Measurements from ENCODE around the gene PRRG2.
A peak's percentile ranks its signal among the peaks of the same experiment; 100 is the strongest.

Gene PRRG2

GRCh38 chr19:49556412-49557398, 24.4 kb upstream of the PRRG2 start:
- DNase-seq (ENCODE audit: extremely low read depth in 1 of 2, low read depth in 1 of 2), result no peak

- no peak for DNase-seq (ENCODE audit: extremely low read depth in 1 of 2, low read depth in 1 of 2)
Observed at GRCh38 chr19:49557641-49558325, 23.3 kb upstream of the PRRG2 start.

GRCh38 chr19:49558591-49558990, 22.5 kb upstream of the PRRG2 start:
- no peak for DNase-seq (ENCODE audit: extremely low read depth in 1 of 2, low read depth in 1 of 2)

- no peak for DNase-seq (ENCODE audit: extremely low read depth in 1 of 2, low read depth in 1 of 2)
Observed at GRCh38 chr19:49559443-49559842, 21.7 kb upstream of the PRRG2 start.

GRCh38 chr19:49559928-49560327, 21.2 kb upstream of the PRRG2 start:
- no peak for DNase-seq (ENCODE audit: extremely low read depth in 1 of 2, low read depth in 1 of 2)

GRCh38 chr19:49560358-49560900, 20.7 kb upstream of the PRRG2 start:
- no peak for DNase-seq (ENCODE audit: extremely low read depth in 1 of 2, low read depth in 1 of 2)

- no peak for DNase-seq (ENCODE audit: extremely low read depth in 1 of 2, low read depth in 1 of 2)
Observed at GRCh38 chr19:49564616-49565045, 16.5 kb upstream of the PRRG2 start.

- DNase-seq (ENCODE audit: extremely low read depth in 1 of 2, low read depth in 1 of 2), result no peak
Observed at GRCh38 chr19:49565261-49565660, 15.9 kb upstream of the PRRG2 start.

- DNase-seq (ENCODE audit: extremely low read depth in 1 of 2, low read depth in 1 of 2), result no peak
Observed at GRCh38 chr19:49566302-49566701, 14.8 kb upstream of the PRRG2 start.

- DNase-seq (ENCODE audit: extremely low read depth in 1 of 2, low read depth in 1 of 2), result no peak
Observed at GRCh38 chr19:49567861-49568441, 13.2 kb upstream of the PRRG2 start.

GRCh38 chr19:49570138-49570856, 10.8 kb upstream of the PRRG2 start:
- DNase-seq (ENCODE audit: extremely low read depth in 1 of 2, low read depth in 1 of 2), result no peak

GRCh38 chr19:49570997-49571676, 10.0 kb upstream of the PRRG2 start:
- DNase-seq (ENCODE audit: extremely low read depth in 1 of 2, low read depth in 1 of 2), result no peak

GRCh38 chr19:49573009-49573408, 8.1 kb upstream of the PRRG2 start:
- DNase-seq (ENCODE audit: extremely low read depth in 1 of 2, low read depth in 1 of 2), result no peak

GRCh38 chr19:49573425-49573824, 7.7 kb upstream of the PRRG2 start:
- DNase-seq (ENCODE audit: extremely low read depth in 1 of 2, low read depth in 1 of 2), result no peak

- no peak for DNase-seq (ENCODE audit: extremely low read depth in 1 of 2, low read depth in 1 of 2)
Observed at GRCh38 chr19:49574206-49574755, 6.8 kb upstream of the PRRG2 start.

GRCh38 chr19:49579193-49579592, 1.9 kb upstream of the PRRG2 start:
- no peak for DNase-seq (ENCODE audit: extremely low read depth in 1 of 2, low read depth in 1 of 2)

GRCh38 chr19:49579947-49580263, 1.2 kb upstream of the PRRG2 start:
- no peak for DNase-seq (ENCODE audit: extremely low read depth in 1 of 2, low read depth in 1 of 2)

GRCh38 chr19:49580264-49581006, 681 bp upstream of the PRRG2 start, which contains the start of gene NOSIP:
Gene NOSIP (minus strand): TSS chr19:49580556. CDS start chr19:49560691, 19,865 bp downstream.
- DNase-seq (ENCODE audit: extremely low read depth in 1 of 2, low read depth in 1 of 2), result peak; percentile 91 to 95

- no peak for DNase-seq (ENCODE audit: extremely low read depth in 1 of 2, low read depth in 1 of 2)
Observed at GRCh38 chr19:49583239-49583638, 2.1 kb downstream of the PRRG2 start.

Measured in stimulated activated CD8-positive, alpha-beta memory T cell treated with anti-CD3 and anti-CD28 coated beads, Interleukin-7, amount 100 ng/mL, for 48 hours (primary cell).